ENCODE results near the gene GBA2.

The GBA2 gene

DNA sequence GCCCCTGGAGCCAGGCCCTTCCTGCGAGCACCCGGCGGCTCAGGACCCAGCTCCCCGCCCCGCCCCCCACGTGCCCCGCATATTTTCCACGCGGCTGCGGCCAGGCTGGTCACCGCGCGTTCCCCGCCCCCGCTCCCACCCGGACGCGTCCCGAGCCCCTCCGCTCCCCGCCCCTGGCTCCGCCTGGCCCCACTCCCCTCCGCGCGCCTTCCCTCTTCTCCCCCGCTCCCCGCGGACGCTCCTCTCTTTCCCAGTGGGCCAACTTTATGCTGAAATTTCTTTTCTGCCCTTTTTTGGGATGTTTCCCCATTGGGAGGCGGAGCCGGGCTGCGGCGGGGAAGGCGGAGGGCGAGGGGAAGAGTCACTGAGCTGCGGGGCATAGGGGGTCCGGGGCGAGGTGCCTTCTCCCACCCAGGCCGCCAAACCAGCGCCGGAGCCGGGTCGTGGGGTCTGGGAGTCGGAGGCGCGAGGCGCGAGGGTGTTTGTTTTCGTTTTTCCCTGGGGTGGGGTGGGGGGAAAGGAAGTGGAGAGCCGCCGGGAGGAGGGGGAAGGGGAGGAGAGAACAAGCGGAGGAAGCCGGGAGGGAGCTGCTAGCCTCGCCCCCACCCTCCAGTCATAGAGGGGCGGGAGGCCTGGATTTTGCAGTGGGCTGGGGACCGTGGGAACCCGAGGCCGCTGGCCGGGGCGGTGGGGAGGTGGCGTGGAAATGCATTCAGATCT lies 58.3 kb downstream of the GBA2 start:
- Histone ChIP-seq H3K4me1 (ENCODE audit: control insufficient read depth, insufficient read depth, low read length) (peaks cover 8% of the 10 kb centered on the region), H3K27me3 (ENCODE audit: control insufficient read depth, insufficient read depth, low read length) (no peaks in the 10 kb centered on the region), H3K4me3 (ENCODE audit: low read length) (peak overlapping the region; percentile 82), H3K27ac (ENCODE audit: low read depth, low read length) (peak overlapping the region; percentile 99), H3K36me3 (ENCODE audit: control insufficient read depth, insufficient read depth, low read length) (no peaks in the 10 kb centered on the region), H3K9ac (ENCODE audit: low read length) (peak overlapping the region; percentile 6)

DNA sequence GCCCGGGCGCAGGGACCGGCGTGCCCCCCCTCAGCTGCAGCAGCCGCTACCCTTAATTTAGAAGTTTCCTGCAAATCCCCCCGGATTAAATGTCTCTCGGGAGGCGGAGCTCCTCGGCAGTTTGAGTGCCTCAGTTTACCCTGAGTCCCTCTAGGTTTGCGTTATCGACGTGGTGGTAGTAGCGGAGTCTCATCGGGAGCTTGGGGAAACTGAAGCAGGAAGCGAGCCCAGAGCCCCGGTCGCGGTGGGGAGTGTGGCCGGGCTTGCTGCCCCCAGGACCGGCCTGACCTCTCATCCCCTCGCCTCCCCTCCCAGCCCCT lies 58.8 kb downstream of the GBA2 start:
- H3K36me3 ChIP-seq (ENCODE audit: control insufficient read depth, insufficient read depth, low read length) = peaks cover 4% of the 10 kb centered on the region
- peaks cover 10% of the 10 kb centered on the region for H3K4me1 ChIP-seq (ENCODE audit: control insufficient read depth, insufficient read depth, low read length)
- H3K9ac ChIP-seq (ENCODE audit: low read length) = peak overlapping the region; percentile 10
- peak overlapping the region; percentile 82 for H3K4me3 ChIP-seq (ENCODE audit: low read length)
- peak overlapping the region; percentile 99 for H3K27ac ChIP-seq (ENCODE audit: low read depth, low read length)
- no peaks in the 10 kb centered on the region for H3K27me3 ChIP-seq (ENCODE audit: control insufficient read depth, insufficient read depth, low read length)

GRCh38 chr9:35689542-35690293 lies 59.3 kb downstream of the GBA2 start, which contains the start of gene TPM2:
TSS of gene TPM2 (minus strand) at chr9:35689925. CDS start at chr9:35689817, 108 bp downstream.
- peaks cover 9% of the 10 kb centered on the region for H3K36me3 ChIP-seq (ENCODE audit: control insufficient read depth, insufficient read depth, low read length)
- H3K9ac ChIP-seq (ENCODE audit: low read length) = peak within 1 kb of the TSS; percentile 85
- peaks cover 15% of the 10 kb centered on the region for H3K4me1 ChIP-seq (ENCODE audit: control insufficient read depth, insufficient read depth, low read length)
- peak within 1 kb of the TSS; percentile 99 for H3K27ac ChIP-seq (ENCODE audit: low read depth, low read length)
- H3K27me3 ChIP-seq (ENCODE audit: control insufficient read depth, insufficient read depth, low read length) = no peaks in the 10 kb centered on the region
- peak within 1 kb of the TSS; percentile 82 for H3K4me3 ChIP-seq (ENCODE audit: low read length)

GRCh38 chr9:35688558-35689541 lies 60.2 kb downstream of the GBA2 start:
- no peaks in the 10 kb centered on the region for H3K27me3 ChIP-seq (ENCODE audit: control insufficient read depth, insufficient read depth, low read length)
- H3K4me1 ChIP-seq (ENCODE audit: control insufficient read depth, insufficient read depth, low read length) = peaks cover 22% of the 10 kb centered on the region
- H3K4me3 ChIP-seq (ENCODE audit: low read length) = peak overlapping the region; percentile 72
- H3K36me3 ChIP-seq (ENCODE audit: control insufficient read depth, insufficient read depth, low read length) = peaks cover 16% of the 10 kb centered on the region
- H3K9ac ChIP-seq (ENCODE audit: low read length) = peak overlapping the region; percentile 85
- H3K27ac ChIP-seq (ENCODE audit: low read depth, low read length) = peak overlapping the region; percentile 99

DNA sequence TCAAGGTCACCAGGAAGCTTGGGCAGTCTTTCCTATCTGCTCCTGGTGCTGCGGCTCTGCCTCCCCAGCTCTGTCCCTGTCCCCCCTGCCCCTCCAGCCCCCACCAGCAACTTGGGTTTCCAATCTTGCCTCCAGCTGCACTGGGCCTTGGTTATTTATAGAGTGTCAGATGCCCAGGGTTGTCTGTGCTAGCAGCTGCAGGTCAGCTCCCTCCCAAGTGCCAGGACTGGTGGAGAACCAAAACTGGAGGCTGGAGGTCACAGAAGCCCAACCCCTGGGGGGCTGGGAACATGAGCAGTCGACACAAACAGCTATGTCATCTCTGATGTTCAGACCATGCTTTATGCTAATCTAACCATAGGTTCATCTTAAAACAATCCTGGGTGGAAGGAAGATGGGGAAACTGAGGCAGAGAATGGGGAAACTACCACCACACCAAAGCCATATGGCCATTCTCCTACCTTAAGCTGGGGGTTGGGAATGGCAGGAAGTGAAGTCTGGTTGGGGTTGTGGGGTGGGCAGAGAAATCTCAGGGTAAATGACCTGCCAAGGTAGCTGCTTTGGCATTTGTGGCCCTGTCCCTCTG lies 61.0 kb downstream of the GBA2 start:
- Histone ChIP-seq H3K27me3 (ENCODE audit: control insufficient read depth, insufficient read depth, low read length) (no peaks in the 10 kb centered on the region), H3K4me1 (ENCODE audit: control insufficient read depth, insufficient read depth, low read length) (peaks cover 30% of the 10 kb centered on the region), H3K9ac (ENCODE audit: low read length) (peak overlapping the region; percentile 46), H3K27ac (ENCODE audit: low read depth, low read length) (peak overlapping the region; percentile 99), H3K4me3 (ENCODE audit: low read length) (peak overlapping the region; percentile 72), H3K36me3 (ENCODE audit: control insufficient read depth, insufficient read depth, low read length) (peaks cover 23% of the 10 kb centered on the region)

DNA sequence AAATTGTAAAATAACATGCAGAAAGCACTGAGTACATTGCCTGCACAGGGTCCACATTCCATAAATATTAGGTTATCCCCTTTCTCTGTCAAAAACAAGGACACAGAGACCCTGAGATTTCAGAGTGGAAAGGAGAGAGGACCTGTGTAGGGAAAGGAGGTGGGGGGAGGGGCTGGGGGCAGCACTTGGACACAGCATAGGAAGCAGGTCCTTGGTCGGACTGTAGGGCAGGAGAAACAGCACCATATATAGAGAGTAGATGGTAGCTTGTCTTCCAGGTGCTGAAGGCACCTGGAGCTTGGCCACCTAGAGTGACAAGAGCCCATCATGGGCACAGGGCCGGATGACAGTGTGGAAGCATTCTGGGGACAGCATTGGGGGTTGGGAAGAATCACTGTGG lies 61.7 kb downstream of the GBA2 start:
- Histone ChIP-seq H3K4me3 (ENCODE audit: low read length) (peak overlapping the region; percentile 72), H3K27me3 (ENCODE audit: control insufficient read depth, insufficient read depth, low read length) (no peaks in the 10 kb centered on the region), H3K4me1 (ENCODE audit: control insufficient read depth, insufficient read depth, low read length) (peaks cover 30% of the 10 kb centered on the region), H3K27ac (ENCODE audit: low read depth, low read length) (peak overlapping the region; percentile 99), H3K36me3 (ENCODE audit: control insufficient read depth, insufficient read depth, low read length) (peaks cover 30% of the 10 kb centered on the region), H3K9ac (ENCODE audit: low read length) (no peak overlapping the region)
